GM19467 (cell line): Measurements from ENCODE around the gene ARL15.
"Not testable (repeated sequence)": the region's sequence is repeated elsewhere in the genome, so short reads cannot be mapped to it uniquely, and the experiment has no call there.

Source experiments
- ATAC-seq: cut with Tn5 transposase; IDR thresholded peaks from one replicate; pipeline ENCODE4 v1.9.1; 2021; ENCODE audit warnings: mild to moderate bottlenecking, moderate library complexity; ENCODE audit not compliant: unreplicated experiment

ARL15 gene

GRCh38 chr5:54310433-54311175 lies at the start of gene ARL15:
ARL15 (minus strand) TSS chr5:54310573.
- peak; percentile 99 for ATAC-seq

DNA sequence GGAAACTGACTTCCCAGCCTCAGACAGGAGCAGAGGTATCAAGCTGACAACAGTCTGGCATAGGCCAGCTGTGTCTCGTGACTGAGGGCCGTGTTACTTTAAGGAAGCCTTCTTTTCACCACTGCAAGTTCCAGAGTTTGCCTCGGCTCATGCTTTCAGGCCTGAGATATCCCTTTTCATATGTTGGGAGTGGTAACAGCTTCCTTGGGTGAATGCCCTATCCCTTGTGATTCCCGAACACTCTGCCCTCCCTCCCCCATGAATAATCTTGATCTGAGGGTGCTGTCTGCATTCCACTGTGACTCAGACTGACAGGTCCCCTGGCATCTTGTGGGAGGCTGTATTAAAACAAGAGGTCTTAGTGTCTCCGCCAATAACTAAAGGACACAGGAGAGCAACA lies 49.7 kb upstream of the ARL15 start:
- ATAC-seq: no peak

DNA sequence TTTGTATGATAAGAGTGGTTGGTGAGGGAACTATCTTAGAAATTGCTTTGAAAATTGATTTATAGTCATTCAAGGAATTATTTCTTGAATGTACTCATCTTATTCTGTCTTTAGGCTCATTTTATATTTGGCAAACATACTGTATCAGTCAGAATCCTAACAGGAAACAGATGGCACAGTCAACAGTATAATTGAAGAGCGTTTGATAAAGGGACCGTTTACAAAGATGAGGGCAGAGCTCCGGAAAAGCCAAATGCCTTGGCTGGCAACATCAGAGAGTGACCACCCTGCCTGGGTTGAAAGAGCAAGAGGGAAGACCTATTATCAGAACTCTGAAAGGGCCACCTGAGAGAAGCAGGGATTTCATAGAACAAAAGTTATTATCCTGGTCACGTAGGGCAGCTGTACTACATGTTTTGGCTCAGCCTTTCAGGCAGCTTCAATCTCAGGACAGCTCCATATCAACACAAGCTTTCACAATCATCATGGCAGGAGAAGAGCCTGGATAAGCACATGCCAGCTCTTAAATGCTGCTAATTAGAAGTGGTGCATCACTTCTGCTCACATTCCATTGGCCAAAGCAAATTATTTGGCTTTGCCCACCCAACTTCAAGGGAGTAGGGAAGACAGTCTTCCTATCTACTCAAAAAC lies 47.2 kb upstream of the ARL15 start:
- no peak for ATAC-seq

DNA sequence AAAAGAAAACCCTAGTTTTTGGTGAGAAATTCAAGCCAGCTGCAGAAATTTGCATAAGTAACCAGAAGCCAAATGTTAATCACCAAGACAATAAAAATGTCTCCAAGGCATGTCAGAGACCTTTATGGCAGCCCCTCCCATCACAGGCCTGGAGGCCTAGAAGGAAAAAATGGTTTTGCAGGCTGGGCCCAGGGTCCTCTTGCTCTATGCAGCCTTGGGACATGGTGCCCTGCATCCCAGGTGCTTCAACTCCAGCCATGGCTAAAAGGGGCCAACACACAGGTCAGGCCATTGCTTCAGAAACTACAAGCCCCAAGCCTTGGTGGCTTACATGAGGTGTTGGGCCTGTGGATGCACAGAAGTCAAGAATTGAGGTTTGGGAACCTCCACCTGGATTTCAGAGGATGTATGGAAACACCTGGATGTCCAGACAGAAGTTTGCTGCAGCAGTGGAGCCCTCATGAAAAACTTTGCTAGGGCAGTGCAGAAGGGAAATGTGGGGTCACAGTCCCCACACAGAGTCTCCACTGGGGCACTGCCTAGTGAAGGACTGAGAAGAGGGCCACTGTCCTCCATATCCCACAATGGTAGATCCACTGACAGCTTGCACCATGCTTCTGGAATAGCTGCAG lies 43.7 kb upstream of the ARL15 start:
- ATAC-seq: not testable (repeated sequence)

GRCh38 chr5:54352580-54352979 lies 42.2 kb upstream of the ARL15 start:
- not testable (repeated sequence) for ATAC-seq

GRCh38 chr5:54347221-54347865 lies 37.0 kb upstream of the ARL15 start:
- ATAC-seq: no peak

- ATAC-seq: no peak
These were observed 34.3 kb upstream of the ARL15 start for GRCh38 chr5:54344653-54345052.

DNA sequence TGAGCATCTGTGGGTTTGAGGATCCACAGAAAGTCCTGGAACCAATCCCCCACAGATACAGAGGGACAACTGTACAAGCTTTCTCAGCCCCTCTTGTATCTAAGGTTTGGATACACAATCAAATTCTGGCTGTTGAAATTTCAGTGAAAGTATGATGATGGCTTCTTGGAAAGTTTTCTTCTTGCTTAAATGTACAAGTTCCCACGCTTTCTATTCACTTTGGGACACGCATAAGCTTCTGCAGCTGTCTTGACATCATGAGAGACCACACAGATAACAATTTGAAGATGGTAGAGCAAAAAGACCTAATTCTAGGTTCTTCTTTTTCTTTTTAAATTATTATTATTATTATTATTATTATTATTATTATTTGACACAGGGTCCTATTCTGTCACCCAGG lies 31.6 kb upstream of the ARL15 start:
- ATAC-seq: no peak

DNA sequence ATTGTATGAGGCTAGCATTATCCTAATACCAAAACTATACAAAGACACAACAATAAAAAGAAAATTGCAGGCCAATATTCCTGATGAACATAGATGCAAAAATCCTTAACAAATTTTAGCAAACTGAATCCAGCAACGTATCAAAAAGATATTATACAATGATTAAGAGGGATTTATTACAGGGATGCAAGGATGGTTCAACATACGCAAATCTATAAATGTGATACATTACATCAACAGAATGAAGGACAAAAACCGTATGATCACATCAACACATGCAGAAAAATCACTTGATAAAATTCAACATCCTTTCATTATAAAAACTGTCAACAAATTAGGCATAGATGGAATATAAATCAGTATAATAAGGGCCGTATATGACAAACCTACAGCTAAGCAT lies 27.1 kb upstream of the ARL15 start:
- ATAC-seq: no peak

DNA sequence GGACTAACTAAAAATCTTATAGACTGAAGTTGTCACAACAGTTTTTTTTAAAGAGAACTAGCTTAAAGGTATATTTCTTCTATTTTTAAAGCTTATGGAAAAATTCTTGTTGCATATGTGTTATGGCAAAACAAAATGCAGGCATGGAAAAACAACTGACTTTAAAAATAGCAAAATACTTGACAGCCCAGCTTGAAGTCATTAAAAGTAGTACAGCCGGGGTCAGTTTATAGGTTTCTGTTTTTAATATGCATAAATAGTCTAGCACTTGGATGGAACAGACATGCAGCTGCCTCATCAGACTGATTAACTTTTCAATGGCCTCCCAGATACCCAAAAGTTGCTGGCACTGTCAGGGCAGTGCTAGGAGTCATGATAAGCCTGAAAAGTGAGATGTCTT lies 22.3 kb upstream of the ARL15 start:
- no peak for ATAC-seq

GRCh38 chr5:54329731-54330709 lies 19.6 kb upstream of the ARL15 start:
- no peak for ATAC-seq

DNA sequence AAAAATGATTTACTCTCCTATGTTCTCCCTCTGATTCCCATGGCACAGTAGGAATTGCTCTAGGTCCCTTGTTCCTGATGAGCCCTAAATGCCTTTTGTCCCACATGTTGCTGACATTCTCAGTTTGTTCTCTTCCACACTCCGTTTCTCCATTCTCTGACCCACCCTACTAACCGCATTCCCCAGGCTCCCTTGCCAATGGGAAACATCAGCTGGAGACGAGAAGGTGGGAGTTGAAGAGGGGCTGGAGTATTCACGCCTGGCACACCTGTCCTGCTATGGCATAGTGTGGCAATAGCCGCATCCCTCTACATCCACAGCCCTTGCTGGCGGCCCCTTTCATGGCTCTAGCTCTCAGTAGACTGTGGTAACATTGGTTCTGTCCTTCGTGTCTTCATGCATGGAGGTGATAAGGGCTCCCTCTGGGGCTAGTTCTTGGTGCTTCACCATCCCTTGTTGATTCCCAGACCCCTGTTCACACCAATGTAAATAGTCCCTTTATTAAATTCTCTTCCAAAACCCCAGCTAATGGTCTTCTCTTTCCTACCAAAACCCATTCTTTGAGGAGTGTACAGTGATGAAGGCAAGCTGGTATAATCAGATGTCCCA lies 16.4 kb upstream of the ARL15 start:
- ATAC-seq: no peak

DNA sequence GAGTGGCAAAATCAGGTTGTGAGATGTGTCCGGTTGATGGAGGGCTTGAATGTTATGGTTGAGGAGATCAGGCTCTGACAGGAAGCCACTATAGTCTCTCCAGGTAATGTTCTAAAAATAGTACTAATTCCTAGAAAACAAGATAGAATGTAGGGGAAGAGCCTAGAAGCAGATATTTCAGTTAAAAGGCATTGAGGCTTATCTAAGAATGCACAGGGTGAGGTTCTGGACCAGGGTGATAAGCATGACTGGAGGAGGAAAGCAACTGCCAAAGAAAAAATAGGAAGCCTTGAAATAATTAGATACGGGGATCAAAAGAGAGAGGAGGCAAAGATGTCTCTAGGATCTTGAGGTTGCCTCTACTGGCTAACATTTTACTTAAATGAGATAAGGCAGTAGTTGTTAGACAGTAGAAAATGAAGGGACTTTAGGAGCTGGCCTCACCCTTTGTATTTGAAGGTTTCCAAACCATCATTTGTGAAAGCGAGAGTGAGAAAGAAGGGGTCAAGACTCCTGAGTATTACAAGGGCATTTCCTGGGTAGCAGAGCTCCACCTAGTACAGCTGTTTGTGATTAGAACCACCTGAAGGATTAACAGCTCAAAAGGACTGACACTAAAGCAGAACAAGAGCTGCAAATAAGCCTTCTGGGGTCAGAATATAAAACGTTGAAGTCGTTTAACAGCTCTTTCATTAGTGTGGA lies 15.4 kb upstream of the ARL15 start:
- no peak for ATAC-seq

DNA sequence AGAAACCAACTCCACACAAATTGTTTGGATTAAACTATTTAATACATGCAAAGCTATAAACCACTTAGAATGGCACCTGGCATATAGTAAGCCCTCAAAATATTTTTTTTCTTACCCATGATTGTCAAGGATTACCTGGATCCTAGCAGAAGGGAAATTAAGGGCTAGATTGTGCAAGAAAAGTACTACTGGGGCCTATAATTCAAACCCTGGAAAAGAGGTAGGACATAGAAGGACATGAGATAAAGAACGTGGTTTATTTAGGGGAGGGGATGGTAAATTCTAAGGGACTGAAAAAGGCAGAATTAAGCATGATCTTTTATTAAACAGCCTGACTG lies 14.9 kb upstream of the ARL15 start:
- ATAC-seq: no peak

GRCh38 chr5:54324651-54325271 lies 14.4 kb upstream of the ARL15 start:
- no peak for ATAC-seq

DNA sequence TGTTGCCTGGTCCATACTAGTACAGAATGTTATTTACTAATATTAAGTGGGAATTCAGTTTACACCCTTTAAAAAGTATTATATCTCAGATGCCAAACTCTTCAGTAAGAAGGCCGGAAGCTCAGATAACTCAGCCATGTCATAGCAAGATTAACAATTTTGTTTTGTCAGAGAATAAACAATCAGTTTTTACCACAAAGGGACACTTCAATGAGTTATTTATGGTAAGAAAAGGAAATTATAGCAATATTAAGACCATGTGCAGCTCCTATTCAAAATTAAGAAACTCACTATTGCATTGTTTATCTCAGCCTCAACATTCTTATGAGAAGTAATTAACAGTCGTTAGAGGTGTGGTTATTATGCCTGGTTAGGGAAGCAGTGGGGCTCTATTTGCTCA lies 13.1 kb upstream of the ARL15 start:
- ATAC-seq: no peak

DNA sequence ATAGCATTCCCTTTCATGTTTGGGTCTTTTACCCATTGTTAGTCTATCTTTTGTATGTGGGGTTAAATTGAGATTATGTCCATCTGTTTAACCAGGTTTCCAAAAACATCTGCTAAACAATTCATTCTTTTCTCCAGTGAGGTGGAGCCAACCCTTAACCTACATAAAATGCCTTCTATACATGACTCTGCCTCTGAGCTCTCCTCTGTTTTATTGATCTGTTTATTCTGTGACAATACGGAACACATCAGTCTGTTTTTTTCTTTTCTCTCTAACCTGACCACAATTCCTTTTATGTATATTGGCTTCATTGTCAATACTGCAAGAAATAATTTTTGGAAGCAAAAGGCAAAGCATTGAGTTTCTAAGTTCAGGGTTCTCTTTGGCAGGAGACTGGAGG lies 9.9 kb upstream of the ARL15 start:
- ATAC-seq: no peak

DNA sequence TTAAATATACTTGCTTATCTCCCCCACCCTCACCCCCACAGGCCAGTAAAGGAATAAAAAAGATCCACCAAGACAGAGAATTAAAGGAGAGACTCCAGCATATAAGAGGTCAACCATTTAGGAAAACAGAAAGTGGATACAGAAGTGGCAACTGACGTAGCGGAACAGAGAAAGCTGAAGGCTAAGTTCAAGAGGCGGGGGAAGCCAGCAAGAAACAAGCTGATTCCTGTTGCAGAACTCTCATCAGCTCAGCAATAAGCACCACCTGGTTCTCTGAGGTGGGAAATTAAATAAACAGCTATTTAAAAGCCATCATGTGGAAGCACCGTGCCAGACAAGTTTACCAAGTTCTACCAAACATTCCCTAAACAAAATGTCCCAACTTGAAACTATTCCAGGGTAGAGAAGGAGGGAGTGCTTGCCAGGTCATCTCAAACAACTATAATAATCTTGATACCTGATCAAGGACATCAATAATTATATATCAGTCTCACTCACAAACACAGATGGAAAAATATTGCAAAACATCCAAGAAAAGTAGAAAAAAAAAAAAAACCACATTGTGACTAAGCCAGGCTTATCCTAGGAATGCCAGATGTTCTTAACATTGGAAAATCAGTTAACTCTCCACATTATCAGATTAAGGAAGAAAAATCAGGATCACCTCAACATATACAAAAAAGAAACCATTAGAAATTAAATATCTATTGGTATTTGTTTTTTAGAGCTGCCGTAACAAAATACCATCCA lies 7.3 kb upstream of the ARL15 start:
- no peak for ATAC-seq
